Kidney (tissue), 14 donors: ENCODE results near the gene FAT1. TPM values are rescaled to one million over a fixed set of nuclear protein-coding genes. Genes with fewer than 3 reads are reported as not detected.

Experiments
- DNase-seq, 5 donors: peaks; one replicate each; pipeline ENCODE4 v3.0.0-alpha.2; 2013 to 2020
- FAIRE-seq: peaks from 2 replicates; lab custom pipeline; 2012; peaks lifted over from hg19 to GRCh38; lab: Jason Lieb, UNC
- H3K27ac ChIP-seq, 2 donors: one replicate each; pipeline ENCODE4 v1.7.0; 2013; ENCODE audit warnings: low read depth in 2 of 2, low read length in 2 of 2, inconsistent platforms in 1 of 2
- H3K27me3 ChIP-seq: one replicate; pipeline ENCODE4 v1.7.1; 2013; ENCODE audit warnings: low read length, inconsistent platforms; ENCODE audit not compliant: control insufficient read depth, insufficient read depth
- H3K36me3 ChIP-seq, 3 donors: one replicate each; pipeline versions ENCODE4 v1.7.0 to v1.7.1; 2013; ENCODE audit warnings: low read length in 3 of 3, control low read depth in 1 of 3, inconsistent platforms in 1 of 3; ENCODE audit not compliant: insufficient read depth in 3 of 3, control insufficient read depth in 2 of 3
- H3K4me1 ChIP-seq, 3 donors: one replicate each; pipeline versions ENCODE4 v1.7.0 to v1.7.1; 2013; ENCODE audit warnings: low read length in 3 of 3, inconsistent platforms in 1 of 3, low read depth in 1 of 3; ENCODE audit not compliant: control insufficient read depth in 2 of 3, insufficient read depth in 2 of 3
- H3K4me3 ChIP-seq, 3 donors: one replicate each; pipeline versions ENCODE4 v1.7.0 to v1.8.1; 2013; ENCODE audit warnings: low read length in 3 of 3, control low read depth in 1 of 3, inconsistent platforms in 1 of 3
- H3K9ac ChIP-seq, 3 donors: one replicate each; pipeline versions ENCODE4 v1.7.0 to v1.7.1; 2013; ENCODE audit warnings: low read length in 3 of 3, control low read depth in 1 of 3, inconsistent platforms in 1 of 3
- H3K9me3 ChIP-seq, 3 donors: one replicate each; pipeline versions ENCODE4 v1.7.0 to v1.7.1; 2013; ENCODE audit warnings: low read length in 3 of 3, control low read depth in 1 of 3, inconsistent platforms in 1 of 3; ENCODE audit not compliant: control insufficient read depth in 2 of 3, insufficient read depth in 1 of 3
- CTCF ChIP-seq: IDR thresholded peaks from 3 replicates; pipeline ENCODE4 v1.5.1; 2012; ENCODE audit warnings: mild to moderate bottlenecking, moderate library complexity, borderline replicate concordance; ENCODE audit not compliant: insufficient read depth; ENCODE audit errors: extremely low read depth
- intact Hi-C: fragments of 100-400 bp; cut with DNase I; formaldehyde crosslinking; loops from one replicate; pipeline ENCODE4 v1.11.1; 2022
- polyA plus RNA-seq: library from polyadenylated mRNA; stranded (reverse); fragments of 350-450 nt; fragmentation: Illumina TruSeq; extraction: RNeasy Lipid Tissue Mini Kit (QIAGEN cat#74804); gene quantifications from one replicate; pipeline ENCODE4 v1.2.3, GENCODE V29; 2014; ENCODE audit warnings: low read depth, low replicate concordance; ENCODE audit not compliant: insufficient read depth
- total RNA-seq: library from RNA; stranded (reverse); fragmentation: NEBNext Ultra II Directional; extraction: Animal tissue kit (Norgen Biotek cat#: 25700); gene quantifications from one replicate; pipeline ENCODE4 v1.2.1, GENCODE V29; 2021
- donor health status: control.
- donor health status: control.
- donor health status: control.
- donor health status: control.
- donor health status: control.
- donor health status: DM: yes; HTN: yes; CAD: no.
- donor health status: Normal renal cell carcinoma (clear cell type).

The FAT1 gene
- total and polyA plus RNA-seq, 2 donors from 2014 or later = 62.2 to 254 TPM

- no peaks in the 10 kb centered on the region for H3K4me1 ChIP-seq
- no peak overlapping the region for H3K9ac ChIP-seq
- no peak overlapping the region for H3K4me3 ChIP-seq
- TF ChIP-seq CTCF = no peak
- DNase-seq (no peak), FAIRE-seq (no peak)
- no peaks in the 10 kb centered on the region for H3K27me3 ChIP-seq
- H3K9me3 ChIP-seq = no peaks in the 10 kb centered on the region
- H3K27ac ChIP-seq = no peak overlapping the region
- intact Hi-C loops = no loop called here
- H3K36me3 ChIP-seq = peaks cover 19 to 69% (median 31%) of the 10 kb centered on the region in 3 donors
These were observed 105.7 kb downstream of the FAT1 start for GRCh38 chr4:186617921-186618320.

- TF ChIP-seq CTCF = no peak
- FAIRE-seq = no peak
- H3K36me3 ChIP-seq = peaks cover 20 to 75% (median 51%) of the 10 kb centered on the region in 3 donors
- H3K4me1 ChIP-seq = no peaks in the 10 kb centered on the region
- no peak overlapping the region for H3K9ac ChIP-seq
- DNase-seq = no peak
- H3K9me3 ChIP-seq = no peaks in the 10 kb centered on the region
- H3K27ac ChIP-seq = no peak overlapping the region
- intact Hi-C loops = no loop called here
- H3K27me3 ChIP-seq = no peaks in the 10 kb centered on the region
- no peak overlapping the region for H3K4me3 ChIP-seq
These were observed 116.2 kb downstream of the FAT1 start for GRCh38 chr4:186607490-186607889.

GRCh38 chr4:186606591-186606992, 117.1 kb downstream of the FAT1 start:
- no peak for TF ChIP-seq CTCF
- H3K9me3 ChIP-seq = no peaks in the 10 kb centered on the region
- H3K36me3 ChIP-seq = peaks cover 23 to 76% (median 54%) of the 10 kb centered on the region in 3 donors
- H3K4me1 ChIP-seq = no peaks in the 10 kb centered on the region
- H3K27me3 ChIP-seq = no peaks in the 10 kb centered on the region
- no peak for FAIRE-seq
- H3K9ac ChIP-seq = no peak overlapping the region
- H3K27ac ChIP-seq = no peak overlapping the region
- no peak for DNase-seq
- no peak overlapping the region for H3K4me3 ChIP-seq
- intact Hi-C loops = no loop called here

- TF ChIP-seq CTCF = no peak
- DNase-seq (no peak), FAIRE-seq (no peak)
- Histone ChIP-seq H3K4me1 (no peaks in the 10 kb centered on the region), H3K36me3 (peaks cover 25 to 70% (median 50%) of the 10 kb centered on the region in 3 donors), H3K4me3 (no peak overlapping the region), H3K9ac (no peak overlapping the region), H3K9me3 (no peaks in the 10 kb centered on the region), H3K27ac (no peak overlapping the region), H3K27me3 (no peaks in the 10 kb centered on the region)
- intact Hi-C loops = no loop called here
These were observed 118.3 kb downstream of the FAT1 start for GRCh38 chr4:186605261-186605865.
